GF-D8 (cell line): ENCODE results near the gene ADGRG4.

Experiments
- DNase-seq: peaks from one replicate; lab custom pipeline; 2025; lab: John Stamatoyannopoulos, UW

Gene ADGRG4

GRCh38 chrX:136464589-136464988 is 163.8 kb downstream of the ADGRG4 start:
- no peak for DNase-seq
